Cardiac muscle cell (in vitro differentiated cells and primary cell): ENCODE data around the gene GPA33. TPM values are rescaled to one million over a fixed set of nuclear protein-coding genes. Genes with fewer than 3 reads are reported as not detected.

Experiments
- DNase-seq, 2 donors: peaks; one replicate each; pipeline versions ENCODE4 v3.0.0 to v3.0.0-alpha.2; 2010 to 2017; ENCODE audit warnings: low read depth in 1 of 2, low spot score in 1 of 2
- H3K27ac ChIP-seq: fragments of 200-600 bp; sonication (generic); 2 replicates; pipeline ENCODE4 v1.5.1; 2016
- H3K27me3 ChIP-seq: fragments of 200-600 bp; sonication (generic); 2 replicates; pipeline ENCODE4 v1.6.0; 2016; ENCODE audit warnings: control low read depth
- H3K36me3 ChIP-seq: fragments of 200-600 bp; sonication (generic); 2 replicates; pipeline ENCODE4 v1.5.1; 2016; ENCODE audit warnings: control low read depth
- H3K4me1 ChIP-seq: fragments of 200-600 bp; sonication (generic); 2 replicates; pipeline ENCODE4 v1.8.1; 2017; ENCODE audit warnings: low read depth, mild to moderate bottlenecking, mixed run types
- H3K4me3 ChIP-seq: fragments of 200-600 bp; sonication (generic); 2 replicates; pipeline ENCODE4 v1.5.1; 2016; ENCODE audit warnings: mild to moderate bottlenecking
- H3K9me3 ChIP-seq: fragments of 200-600 bp; sonication (generic); 2 replicates; pipeline ENCODE4 v1.5.1; 2017; ENCODE audit warnings: low read depth, mild to moderate bottlenecking, control low read depth
- polyA plus RNA-seq: library from polyadenylated mRNA; unstranded; fragments of >200 nt; fragmentation: Nextera tagmentation; extraction: Ambion mirVana; gene quantifications from 2 replicates; pipeline ENCODE4 v1.2.1, GENCODE V29; 2016
- total RNA-seq: library from RNA; depleted of rRNA; stranded (reverse); fragments of >200 nt; gene quantifications from 2 replicates; pipeline ENCODE4 v1.2.3, GENCODE V29; 2016
- TF ChIP-seq, protein P1 (sequence below): IDR thresholded peaks from 2 replicates; pipeline ENCODE4 v1.5.1; 2012; ENCODE audit warnings: low read depth, mild to moderate bottlenecking, low read length

The GPA33 gene
- total and polyA plus RNA-seq, 2 experiments from 2014 or later = 0.35 to 0.69 TPM

DNA sequence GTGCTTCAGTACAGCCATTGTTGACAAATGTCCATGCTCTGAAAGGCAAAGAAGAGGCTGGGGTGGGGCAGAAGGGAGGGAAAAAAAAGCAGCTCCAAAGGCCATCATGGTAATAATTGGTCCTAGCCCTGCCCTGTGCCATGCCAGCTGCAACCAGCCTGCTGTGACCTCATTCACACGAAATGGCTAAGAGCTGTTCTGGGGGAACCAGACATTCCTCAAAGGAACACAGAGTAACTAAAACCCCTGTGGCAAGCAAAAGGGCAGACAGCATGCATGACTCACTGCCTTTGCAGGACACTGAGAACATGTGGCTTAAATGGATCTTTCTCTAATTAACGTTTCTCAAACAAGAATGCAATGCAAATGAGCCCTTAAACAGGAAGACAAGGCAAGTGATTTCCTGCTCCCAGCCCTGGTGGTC is 46.0 kb upstream of the GPA33 start:
- Histone ChIP-seq H3K27me3 (no peaks in the 10 kb centered on the region), H3K27ac (no peak overlapping the region), H3K36me3 (no peaks in the 10 kb centered on the region), H3K4me3 (no peak overlapping the region), H3K9me3 (no peaks in the 10 kb centered on the region), H3K4me1 (peaks cover 12% of the 10 kb centered on the region)
- TF ChIP-seq, protein P1, sequence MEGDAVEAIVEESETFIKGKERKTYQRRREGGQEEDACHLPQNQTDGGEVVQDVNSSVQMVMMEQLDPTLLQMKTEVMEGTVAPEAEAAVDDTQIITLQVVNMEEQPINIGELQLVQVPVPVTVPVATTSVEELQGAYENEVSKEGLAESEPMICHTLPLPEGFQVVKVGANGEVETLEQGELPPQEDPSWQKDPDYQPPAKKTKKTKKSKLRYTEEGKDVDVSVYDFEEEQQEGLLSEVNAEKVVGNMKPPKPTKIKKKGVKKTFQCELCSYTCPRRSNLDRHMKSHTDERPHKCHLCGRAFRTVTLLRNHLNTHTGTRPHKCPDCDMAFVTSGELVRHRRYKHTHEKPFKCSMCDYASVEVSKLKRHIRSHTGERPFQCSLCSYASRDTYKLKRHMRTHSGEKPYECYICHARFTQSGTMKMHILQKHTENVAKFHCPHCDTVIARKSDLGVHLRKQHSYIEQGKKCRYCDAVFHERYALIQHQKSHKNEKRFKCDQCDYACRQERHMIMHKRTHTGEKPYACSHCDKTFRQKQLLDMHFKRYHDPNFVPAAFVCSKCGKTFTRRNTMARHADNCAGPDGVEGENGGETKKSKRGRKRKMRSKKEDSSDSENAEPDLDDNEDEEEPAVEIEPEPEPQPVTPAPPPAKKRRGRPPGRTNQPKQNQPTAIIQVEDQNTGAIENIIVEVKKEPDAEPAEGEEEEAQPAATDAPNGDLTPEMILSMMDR = no peak
- peak in 1 of 2 donors; percentile 24 for DNase-seq

DNA sequence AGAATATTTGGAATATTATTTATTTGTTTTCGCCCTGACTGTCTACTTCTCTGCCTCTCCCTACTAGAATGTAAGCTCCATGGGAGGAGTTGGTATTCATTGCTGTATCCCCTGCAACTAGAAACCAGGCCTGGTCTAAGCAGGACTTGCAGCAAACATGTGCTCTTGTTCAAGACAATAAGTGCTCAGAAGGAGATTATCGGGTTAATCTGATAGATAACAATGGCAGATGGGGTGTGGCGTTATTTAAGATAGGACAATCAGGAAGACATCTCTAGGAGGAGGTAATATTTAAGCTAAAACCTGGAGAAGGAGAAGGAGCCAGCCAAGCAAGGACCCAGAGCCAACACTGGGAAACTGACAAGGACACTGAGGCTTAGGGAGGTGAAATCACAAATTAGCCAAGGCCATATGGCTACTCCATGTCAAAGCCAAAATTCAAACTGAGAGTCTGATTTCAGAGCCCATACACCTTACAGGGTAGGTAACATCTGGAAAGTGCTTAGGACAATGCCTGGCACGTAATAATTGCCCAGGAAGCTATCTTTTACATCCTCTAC is 45.2 kb upstream of the GPA33 start:
- H3K9me3 ChIP-seq = no peaks in the 10 kb centered on the region
- TF ChIP-seq, protein P1 = no peak
- no peak overlapping the region for H3K4me3 ChIP-seq
- no peak for DNase-seq
- H3K27ac ChIP-seq = no peak overlapping the region
- H3K36me3 ChIP-seq = no peaks in the 10 kb centered on the region
- H3K4me1 ChIP-seq = peaks cover 17% of the 10 kb centered on the region
- no peaks in the 10 kb centered on the region for H3K27me3 ChIP-seq

DNA sequence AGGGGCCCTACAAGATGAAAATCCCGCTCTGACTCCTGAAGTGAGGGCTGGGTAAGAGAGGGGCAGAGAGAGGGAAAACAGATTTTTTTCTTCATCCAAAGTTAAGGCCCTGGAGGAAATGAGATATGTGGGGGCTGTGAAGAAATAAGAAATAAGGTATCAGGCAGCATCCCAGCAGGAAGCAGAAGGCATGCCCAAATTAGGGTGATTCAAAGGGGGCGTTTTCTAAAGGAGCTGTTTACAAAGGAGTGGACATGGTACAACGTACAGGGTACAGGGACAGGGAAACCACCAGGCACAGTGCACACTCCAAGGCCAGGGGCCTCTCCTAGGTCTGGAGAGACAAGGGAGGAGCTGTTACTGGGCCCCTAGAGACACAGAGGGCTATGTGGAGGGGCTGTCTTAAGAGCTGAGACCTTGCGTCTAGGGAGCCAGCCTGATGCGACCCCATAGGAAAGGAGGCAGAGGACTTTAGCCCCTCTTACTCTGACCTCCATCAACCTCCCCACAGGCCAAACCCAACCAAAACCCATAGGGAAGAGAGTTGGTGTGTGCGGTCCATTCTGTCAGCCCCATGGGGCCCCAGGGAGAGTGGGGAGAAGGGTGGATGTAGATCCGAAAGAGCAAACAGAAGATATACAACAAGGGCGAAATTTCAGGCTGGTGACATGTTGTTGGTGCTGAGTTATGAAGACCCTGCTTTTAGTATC is 42.3 kb upstream of the GPA33 start:
- no peaks in the 10 kb centered on the region for H3K27me3 ChIP-seq
- H3K4me3 ChIP-seq = no peak overlapping the region
- H3K36me3 ChIP-seq = peaks cover 3% of the 10 kb centered on the region
- H3K9me3 ChIP-seq = no peaks in the 10 kb centered on the region
- H3K27ac ChIP-seq = no peak overlapping the region
- TF ChIP-seq, protein P1 = no peak
- H3K4me1 ChIP-seq = peaks cover 7% of the 10 kb centered on the region
- no peak for DNase-seq

DNA sequence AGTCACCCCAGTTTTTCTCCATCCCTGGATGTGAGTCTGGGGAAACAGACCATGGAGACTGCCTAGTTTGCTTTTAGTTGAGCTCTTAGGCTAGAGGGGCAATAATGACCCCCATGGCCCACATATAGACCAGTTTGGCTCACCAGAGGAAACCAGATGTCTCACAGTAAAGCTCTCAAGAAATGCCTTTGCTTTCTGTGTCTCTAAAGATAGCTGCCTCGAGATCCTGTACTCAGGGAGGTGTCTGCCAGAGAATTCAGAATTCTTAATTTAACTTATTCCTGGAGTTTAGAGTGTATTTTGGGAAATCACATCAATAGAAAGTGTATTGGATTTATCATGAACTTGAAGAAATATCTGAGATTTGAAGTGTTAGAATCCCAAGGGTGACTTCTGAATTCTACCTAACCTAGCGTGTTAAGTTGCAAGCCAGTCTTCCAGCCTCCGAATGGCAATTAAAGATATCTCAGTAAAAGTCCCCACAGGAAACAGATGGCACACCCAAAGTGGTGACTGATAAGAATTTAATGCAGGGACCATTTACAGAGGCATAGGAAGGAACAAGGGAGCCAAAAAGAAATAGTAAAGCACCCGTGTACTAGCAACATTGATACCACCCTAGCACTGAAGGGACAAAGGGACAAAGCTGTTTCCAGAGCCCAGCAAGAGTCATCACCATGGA is 40.8 kb upstream of the GPA33 start:
- Histone ChIP-seq H3K9me3 (no peaks in the 10 kb centered on the region), H3K4me1 (peaks cover 5% of the 10 kb centered on the region), H3K27ac (peak overlapping the region; percentile 26), H3K27me3 (no peaks in the 10 kb centered on the region), H3K36me3 (peaks cover 6% of the 10 kb centered on the region), H3K4me3 (no peak overlapping the region)
- TF ChIP-seq, protein P1 = no peak
- DNase-seq = no peak

DNA sequence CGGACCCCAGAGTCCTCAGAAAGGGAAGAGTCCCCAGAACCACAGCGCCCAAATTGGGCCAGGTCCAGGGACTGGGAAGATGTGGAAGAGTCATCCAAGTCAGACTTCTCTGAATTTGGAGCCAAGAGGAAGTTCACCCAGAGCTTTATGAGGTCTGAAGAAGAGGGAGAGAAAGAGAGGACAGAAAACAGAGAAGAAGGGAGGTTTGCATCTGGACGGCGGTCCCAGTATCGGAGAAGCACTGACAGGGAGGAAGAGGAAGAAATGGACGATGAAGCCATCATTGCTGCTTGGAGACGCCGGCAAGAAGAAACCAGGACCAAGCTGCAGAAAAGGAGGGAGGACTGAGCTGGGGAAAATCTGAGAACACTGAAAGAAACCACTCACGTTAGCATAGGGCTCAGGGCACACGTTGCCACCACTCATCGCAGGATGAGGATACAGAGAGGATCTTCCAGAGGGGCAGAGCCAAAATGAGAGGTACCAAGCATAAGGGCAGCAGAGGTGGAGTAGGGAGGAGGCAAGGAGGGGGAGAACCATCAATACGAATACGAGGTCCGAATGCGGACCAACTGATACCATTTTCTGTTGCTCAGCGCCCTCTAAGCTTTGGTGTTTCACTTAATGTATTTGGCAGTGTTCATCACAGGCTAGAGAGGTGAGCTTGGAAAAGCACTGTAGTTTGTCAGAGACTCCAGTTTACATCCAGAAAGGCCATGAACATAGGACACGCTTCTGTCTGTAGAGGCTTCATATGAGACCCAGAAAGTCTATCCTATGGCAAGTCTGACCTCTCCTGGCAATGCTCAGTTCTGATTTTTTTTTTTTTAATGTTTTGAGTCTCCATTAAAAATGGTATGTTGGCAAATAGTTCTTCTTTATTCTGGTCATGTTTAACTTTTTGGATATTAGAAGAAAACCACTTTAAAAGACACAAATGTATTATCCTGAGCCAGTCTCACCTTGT is 38.4 kb upstream of the GPA33 start:
- peaks cover 5% of the 10 kb centered on the region for H3K4me1 ChIP-seq
- no peaks in the 10 kb centered on the region for H3K27me3 ChIP-seq
- no peak for DNase-seq
- no peak overlapping the region for H3K27ac ChIP-seq
- no peaks in the 10 kb centered on the region for H3K9me3 ChIP-seq
- peaks cover 13% of the 10 kb centered on the region for H3K36me3 ChIP-seq
- H3K4me3 ChIP-seq = no peak overlapping the region
- TF ChIP-seq, protein P1 = no peak
